Natural killer cell treated with Interleukin-12 subunit alpha and Interleukin-12 subunit beta and Interleukin-15 and Interleukin-18, amount 100 ng/mL, for 72 hours (primary cell): ENCODE measurements around the gene NAXE. TPM values are rescaled to one million over a fixed set of nuclear protein-coding genes. Genes with fewer than 3 reads are reported as not detected.

Experiments
- ATAC-seq, 2 donors: fragments of 150-1000 bp; cut with Tn5 transposase in 1 of 2; sonication (Bioruptor Pico), chemical (Tn5 transposase) in 1 of 2; 2 replicates each; pipeline ENCODE4 v1.10.0; 2021
- DNase-seq: peaks from one replicate; pipeline ENCODE4 v3.0.0; 2022; ENCODE audit warnings: low spot score
- H3K27ac Mint-ChIP-seq, 2 donors: 1 replicate in 1 of 2; 2 replicates in 1 of 2; pipeline ENCODE4 v1.8.0; 2022; ENCODE audit warnings: mixed read lengths in 2 of 2, mild to moderate bottlenecking in 1 of 2, moderate library complexity in 1 of 2
- H3K27me3 Mint-ChIP-seq, 2 donors: 1 replicate in 1 of 2; 2 replicates in 1 of 2; pipeline ENCODE4 v1.8.0; 2022; ENCODE audit warnings: mixed read lengths in 2 of 2
- H3K36me3 Mint-ChIP-seq: one replicate; pipeline ENCODE4 v1.8.0; 2022; ENCODE audit warnings: mixed read lengths
- H3K4me1 Mint-ChIP-seq, 2 donors: 1 replicate in 1 of 2; 2 replicates in 1 of 2; pipeline ENCODE4 v1.8.0; 2022; ENCODE audit warnings: low read depth in 2 of 2, mixed read lengths in 2 of 2, mild to moderate bottlenecking in 1 of 2
- H3K4me3 Mint-ChIP-seq: one replicate; pipeline ENCODE4 v1.8.0; 2022; ENCODE audit warnings: mixed read lengths
- H3K9me3 Mint-ChIP-seq: 2 replicates; pipeline ENCODE4 v1.8.0; 2022; ENCODE audit warnings: mixed read lengths
- total RNA-seq, 2 donors: library from RNA; stranded (reverse); gene quantifications; one replicate each; pipeline ENCODE4 v1.2.3, GENCODE V29; 2022

The NAXE gene
- total RNA-seq, 2 donors from 2014 or later, result 54.0 to 67.5 TPM

DNA sequence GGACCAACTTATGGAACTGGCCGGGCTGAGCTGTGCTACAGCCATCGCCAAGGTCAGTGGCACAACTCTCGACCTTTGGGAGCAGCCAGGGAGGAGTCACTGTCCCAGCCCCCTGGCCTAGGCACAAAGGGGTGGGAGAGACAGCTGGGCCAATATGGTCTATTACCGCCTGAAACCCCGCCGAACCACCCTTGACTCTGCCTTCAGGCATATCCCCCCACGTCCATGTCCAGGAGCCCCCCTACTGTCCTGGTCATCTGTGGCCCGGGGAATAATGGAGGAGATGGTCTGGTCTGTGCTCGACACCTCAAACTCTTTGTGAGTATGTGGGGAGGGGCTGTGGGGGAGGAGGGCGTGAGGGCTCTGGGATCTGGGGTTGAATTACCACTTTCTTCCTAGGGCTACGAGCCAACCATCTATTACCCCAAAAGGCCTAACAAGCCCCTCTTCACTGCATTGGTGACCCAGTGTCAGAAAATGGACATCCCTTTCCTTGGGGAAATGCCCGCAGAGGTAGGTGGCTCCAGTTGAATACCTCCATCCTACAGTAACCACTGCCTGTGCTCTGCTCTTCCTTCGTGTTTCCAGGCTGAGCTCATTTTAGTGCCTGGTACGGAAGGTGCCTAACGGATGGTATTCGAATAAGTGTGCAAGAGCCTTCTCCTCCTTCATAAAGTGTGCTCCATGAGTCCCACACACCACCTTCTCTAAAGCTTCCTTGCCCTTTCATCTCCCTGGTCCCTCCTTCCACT is 758 bp downstream of the NAXE start:
- H3K4me1 Mint-ChIP-seq, result peaks cover 16 to 22% of the 10 kb centered on the region in 2 donors
- H3K27me3 Mint-ChIP-seq, result no peaks in the 10 kb centered on the region
- DNase-seq, result no peak
- H3K36me3 Mint-ChIP-seq, result peaks cover 18% of the 10 kb centered on the region
- H3K4me3 Mint-ChIP-seq, result peak overlapping the region; percentile 75
- peak overlapping the region; percentile 42 to 64 for H3K27ac Mint-ChIP-seq
- no peaks in the 10 kb centered on the region for H3K9me3 Mint-ChIP-seq
- no peak for ATAC-seq

DNA sequence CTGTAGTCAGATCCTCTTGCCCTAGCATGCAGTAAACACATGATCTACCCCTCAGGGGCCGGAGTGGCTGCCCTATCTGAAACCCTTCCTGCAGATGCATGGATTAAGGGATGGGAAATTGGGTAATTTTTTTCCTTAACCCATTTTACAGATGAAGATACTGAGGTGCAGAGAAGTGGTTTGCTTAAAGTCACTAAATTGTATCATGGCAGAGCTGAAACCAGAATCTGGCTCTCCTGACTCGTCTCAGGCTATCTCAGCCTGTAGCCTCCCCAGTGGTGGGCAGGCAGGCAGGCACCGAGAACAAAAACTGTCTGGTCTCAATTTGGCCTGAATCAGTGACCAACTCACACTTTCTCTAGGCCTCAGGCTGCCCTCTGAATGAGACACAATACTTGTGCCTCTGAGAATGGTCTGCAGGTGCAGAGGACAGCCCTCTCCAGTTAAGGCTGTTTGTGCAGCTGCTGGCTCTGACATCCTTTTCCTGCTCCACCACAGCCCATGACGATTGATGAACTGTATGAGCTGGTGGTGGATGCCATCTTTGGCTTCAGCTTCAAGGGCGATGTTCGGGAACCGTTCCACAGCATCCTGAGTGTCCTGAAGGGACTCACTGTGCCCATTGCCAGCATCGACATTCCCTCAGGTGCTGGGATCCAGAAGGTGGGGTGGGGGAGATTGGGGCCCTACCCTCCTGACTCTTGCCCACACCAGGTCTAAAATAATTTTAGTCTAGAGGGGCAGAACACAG is 1.5 kb downstream of the NAXE start:
- no peak for DNase-seq

DNA sequence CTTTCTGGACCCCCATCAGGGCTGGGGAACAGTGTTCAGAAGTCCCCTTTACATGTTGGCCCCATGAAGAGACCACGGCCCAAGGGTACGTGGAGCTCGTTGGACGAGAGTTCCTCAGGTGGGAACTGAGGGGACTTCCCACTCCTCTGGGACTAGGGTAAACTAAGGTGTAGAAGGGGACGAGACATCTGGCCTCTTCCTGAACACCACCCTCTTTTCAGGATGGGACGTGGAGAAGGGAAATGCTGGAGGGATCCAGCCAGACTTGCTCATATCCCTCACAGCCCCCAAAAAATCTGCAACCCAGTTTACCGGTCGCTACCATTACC is 2.0 kb downstream of the NAXE start:
- ATAC-seq (no peak), DNase-seq (no peak)
- Mint-ChIP-seq H3K27me3 (no peaks in the 10 kb centered on the region), H3K4me3 (no peak overlapping the region), H3K27ac (no peak overlapping the region), H3K36me3 (peaks cover 18% of the 10 kb centered on the region), H3K4me1 (peaks cover 16 to 22% of the 10 kb centered on the region in 2 donors), H3K9me3 (no peaks in the 10 kb centered on the region)

More for the DNA sequence above, 1.5 kb downstream of the NAXE start:
- ATAC-seq, result no peak
- Mint-ChIP-seq H3K4me1 (peaks cover 16 to 22% of the 10 kb centered on the region in 2 donors), H3K27ac (peak overlapping the region; percentile 42 to 64), H3K36me3 (peaks cover 18% of the 10 kb centered on the region), H3K27me3 (no peaks in the 10 kb centered on the region), H3K4me3 (peak overlapping the region; percentile 75), H3K9me3 (no peaks in the 10 kb centered on the region)

GRCh38 chr1:156594190-156594589 is 2.6 kb downstream of the NAXE start:
- no peak for DNase-seq
- no peak overlapping the region for H3K4me3 Mint-ChIP-seq
- no peak for ATAC-seq
- peaks cover 18% of the 10 kb centered on the region for H3K36me3 Mint-ChIP-seq
- no peaks in the 10 kb centered on the region for H3K27me3 Mint-ChIP-seq
- H3K27ac Mint-ChIP-seq, result no peak overlapping the region
- no peaks in the 10 kb centered on the region for H3K9me3 Mint-ChIP-seq
- peaks cover 16 to 22% of the 10 kb centered on the region in 2 donors for H3K4me1 Mint-ChIP-seq

DNA sequence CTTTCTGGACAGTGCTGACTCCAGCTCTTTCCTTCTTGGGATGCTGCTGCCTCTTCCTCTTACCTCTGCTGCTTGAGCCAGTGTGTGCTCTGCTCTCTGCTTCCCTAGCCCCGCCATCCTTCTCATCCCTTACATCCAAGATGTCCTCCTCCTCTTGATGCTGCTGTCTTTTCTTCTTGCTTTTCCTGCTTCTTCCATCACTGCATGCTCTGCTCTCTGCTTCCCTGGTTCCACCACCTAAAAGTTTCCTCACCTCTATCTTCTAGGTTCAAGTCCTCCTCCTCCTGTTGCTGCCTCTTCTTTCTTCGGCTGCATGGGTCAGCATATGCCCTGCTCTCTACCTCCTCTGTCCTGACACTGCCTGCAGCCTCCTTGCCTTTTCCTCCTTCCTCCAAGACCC is 3.4 kb downstream of the NAXE start:
- Mint-ChIP-seq H3K27ac (peak overlapping the region in 1 of 2 donors; percentile 10), H3K4me1 (peaks cover 16 to 22% of the 10 kb centered on the region in 2 donors), H3K27me3 (no peaks in the 10 kb centered on the region), H3K9me3 (no peaks in the 10 kb centered on the region), H3K4me3 (no peak overlapping the region), H3K36me3 (peaks cover 18% of the 10 kb centered on the region)
- no peak for DNase-seq
- no peak for ATAC-seq

DNA sequence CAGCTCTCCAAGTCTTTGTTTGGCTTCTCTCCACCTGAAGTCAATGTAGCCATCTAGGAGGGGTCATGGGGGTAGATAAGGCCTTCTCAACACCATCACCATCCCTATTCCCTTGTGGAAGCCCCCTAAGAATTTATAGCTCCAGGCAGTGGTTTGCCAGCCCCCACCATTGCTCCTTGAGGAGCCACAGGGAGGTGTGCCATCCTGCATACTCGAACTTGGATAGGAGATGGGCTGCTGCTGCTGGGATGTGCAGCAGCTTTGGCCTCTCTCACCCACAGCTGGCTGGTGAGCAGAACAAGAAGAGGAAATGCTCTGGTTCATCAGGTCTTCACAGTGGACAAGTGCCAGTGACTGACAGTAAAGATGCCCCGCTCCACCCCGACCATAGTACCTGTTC is 4.8 kb downstream of the NAXE start:
- H3K4me1 Mint-ChIP-seq, result peaks cover 21 to 27% of the 10 kb centered on the region in 2 donors
- H3K9me3 Mint-ChIP-seq, result no peaks in the 10 kb centered on the region
- H3K27ac Mint-ChIP-seq, result peak overlapping the region in 1 of 2 donors; percentile 2
- DNase-seq (no peak), ATAC-seq (no peak)
- peaks cover 18% of the 10 kb centered on the region for H3K36me3 Mint-ChIP-seq
- no peaks in the 10 kb centered on the region for H3K27me3 Mint-ChIP-seq
- H3K4me3 Mint-ChIP-seq, result no peak overlapping the region

GRCh38 chr1:156598125-156598524 is 6.5 kb downstream of the NAXE start:
- H3K27ac Mint-ChIP-seq, result peak overlapping the region; percentile 22 to 40
- H3K4me3 Mint-ChIP-seq, result no peak overlapping the region
- peaks cover 18% of the 10 kb centered on the region for H3K36me3 Mint-ChIP-seq
- H3K9me3 Mint-ChIP-seq, result no peaks in the 10 kb centered on the region
- peaks cover 26 to 27% of the 10 kb centered on the region in 2 donors for H3K4me1 Mint-ChIP-seq
- ATAC-seq (no peak), DNase-seq (no peak)
- no peaks in the 10 kb centered on the region for H3K27me3 Mint-ChIP-seq

- no peak for ATAC-seq
- no peaks in the 10 kb centered on the region for H3K9me3 Mint-ChIP-seq
- H3K4me1 Mint-ChIP-seq, result peaks cover 26 to 27% of the 10 kb centered on the region in 2 donors
- no peak overlapping the region for H3K4me3 Mint-ChIP-seq
- H3K27ac Mint-ChIP-seq, result peak overlapping the region; percentile 22 to 40
- peaks cover 18% of the 10 kb centered on the region for H3K36me3 Mint-ChIP-seq
- no peak for DNase-seq
- no peaks in the 10 kb centered on the region for H3K27me3 Mint-ChIP-seq
These were observed 7.3 kb downstream of the NAXE start for GRCh38 chr1:156598731-156599432.

DNA sequence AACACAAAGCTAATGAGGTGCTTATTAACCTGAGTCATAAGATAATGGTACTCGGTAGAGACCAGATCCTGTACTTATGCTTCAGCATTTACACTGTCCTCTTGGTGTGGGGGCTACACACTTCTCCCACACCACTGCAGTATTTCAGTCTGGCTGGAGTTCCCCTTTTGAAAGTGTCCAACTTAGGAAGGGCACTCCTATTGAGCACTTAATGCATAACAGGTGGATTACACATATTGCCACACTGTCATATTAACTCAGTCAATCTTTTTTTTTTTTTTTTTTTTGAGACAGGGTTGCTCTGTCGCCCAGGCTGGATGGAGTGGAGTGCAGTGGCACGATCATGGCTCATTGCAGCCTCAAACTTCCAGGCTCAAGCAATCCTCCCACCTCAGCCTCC is 8.2 kb downstream of the NAXE start:
- H3K4me1 Mint-ChIP-seq, result peaks cover 26 to 27% of the 10 kb centered on the region in 2 donors
- peaks cover 17% of the 10 kb centered on the region for H3K36me3 Mint-ChIP-seq
- no peaks in the 10 kb centered on the region for H3K27me3 Mint-ChIP-seq
- peak in 1 of 2 donors; percentile 63 for ATAC-seq
- peak overlapping the region in 1 of 2 donors; percentile 87 for H3K27ac Mint-ChIP-seq
- H3K4me3 Mint-ChIP-seq, result peak overlapping the region; percentile 95
- H3K9me3 Mint-ChIP-seq, result no peaks in the 10 kb centered on the region
- DNase-seq, result no peak

DNA sequence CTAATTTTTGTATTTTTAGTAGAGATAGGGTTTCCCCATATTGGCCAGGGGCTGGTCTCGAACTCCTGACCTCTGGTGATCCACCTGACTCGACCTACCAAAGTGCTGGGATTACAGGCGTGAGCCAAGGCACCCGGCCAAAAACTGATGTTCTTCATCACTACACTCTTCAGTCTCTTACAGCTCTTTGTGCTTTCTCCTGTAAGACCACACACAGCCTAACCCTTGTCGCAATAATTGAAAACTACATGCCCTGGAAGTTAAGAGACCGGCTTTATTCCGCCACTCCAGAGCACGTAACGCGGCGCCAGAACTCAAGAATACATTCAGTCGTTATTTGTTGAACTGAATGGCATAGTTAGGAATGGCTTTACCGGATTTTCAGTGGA is 9.2 kb downstream of the NAXE start:
- H3K9me3 Mint-ChIP-seq, result no peaks in the 10 kb centered on the region
- peak in 1 of 2 donors; percentile 10 for ATAC-seq
- DNase-seq, result no peak
- H3K27ac Mint-ChIP-seq, result peak overlapping the region; percentile 87 to 92
- peak overlapping the region; percentile 95 for H3K4me3 Mint-ChIP-seq
- no peaks in the 10 kb centered on the region for H3K27me3 Mint-ChIP-seq
- peaks cover 18% of the 10 kb centered on the region in 2 donors for H3K4me1 Mint-ChIP-seq
- peaks cover 8% of the 10 kb centered on the region for H3K36me3 Mint-ChIP-seq

GRCh38 chr1:156601122-156601830 is 9.7 kb downstream of the NAXE start, which contains the start of gene GPATCH4:
TSS of gene GPATCH4 (minus strand) at chr1:156601479.
- Mint-ChIP-seq H3K27me3 (no peaks in the 10 kb centered on the region), H3K36me3 (peaks cover 8% of the 10 kb centered on the region), H3K9me3 (no peaks in the 10 kb centered on the region), H3K4me3 (peak within 1 kb of the TSS; percentile 95), H3K27ac (peak within 1 kb of the TSS; percentile 87 to 92), H3K4me1 (peaks cover 18% of the 10 kb centered on the region in 2 donors)
- ATAC-seq (peak; percentile 87 to 88), DNase-seq (peak; percentile 83)

- peaks cover 16 to 18% of the 10 kb centered on the region in 2 donors for H3K4me1 Mint-ChIP-seq
- ATAC-seq (no peak), DNase-seq (no peak)
- H3K36me3 Mint-ChIP-seq, result peaks cover 4% of the 10 kb centered on the region
- H3K27me3 Mint-ChIP-seq, result no peaks in the 10 kb centered on the region
- no peaks in the 10 kb centered on the region for H3K9me3 Mint-ChIP-seq
- peak overlapping the region; percentile 87 to 92 for H3K27ac Mint-ChIP-seq
- H3K4me3 Mint-ChIP-seq, result peak overlapping the region; percentile 95
These were observed 10.3 kb downstream of the NAXE start for GRCh38 chr1:156601892-156602291.

GRCh38 chr1:156602557-156602993 is 11.0 kb downstream of the NAXE start:
- peaks cover 16 to 18% of the 10 kb centered on the region in 2 donors for H3K4me1 Mint-ChIP-seq
- H3K4me3 Mint-ChIP-seq, result peak overlapping the region; percentile 42
- H3K36me3 Mint-ChIP-seq, result no peaks in the 10 kb centered on the region
- no peaks in the 10 kb centered on the region for H3K27me3 Mint-ChIP-seq
- no peak for DNase-seq
- no peak overlapping the region for H3K27ac Mint-ChIP-seq
- ATAC-seq, result no peak
- no peaks in the 10 kb centered on the region for H3K9me3 Mint-ChIP-seq
